NCI-H446 treated with DMSO at 0.1 percent for 48 hours (cell line): Measurements from ENCODE around the gene DGKB.

Experiments
- DNase-seq: peaks from one replicate; lab custom pipeline; 2025; lab: John Stamatoyannopoulos, UW

The DGKB gene

DNA sequence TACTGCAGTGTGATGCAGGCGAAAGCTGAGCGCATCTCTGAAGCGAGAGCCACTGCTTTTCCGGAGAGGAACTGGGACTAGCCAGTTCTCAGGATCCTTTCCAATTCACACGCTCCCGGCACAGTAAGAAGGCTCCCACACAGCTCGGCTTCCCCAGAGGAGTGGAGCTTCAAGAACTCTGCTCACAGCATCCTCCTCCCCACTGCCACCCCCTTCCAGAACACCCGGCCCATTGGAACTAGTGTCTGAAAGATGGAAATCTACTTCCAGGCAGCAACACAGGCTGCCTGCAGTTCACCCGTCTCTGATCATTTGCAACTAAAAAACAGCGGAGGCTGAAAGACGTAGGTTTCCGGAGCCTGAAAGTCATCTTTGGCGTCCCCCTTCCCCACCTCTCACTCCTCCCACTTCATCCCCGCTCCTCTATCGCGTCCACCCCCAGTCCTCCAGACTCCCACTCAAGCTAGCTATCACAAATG is at the start of gene DGKB:
Gene DGKB, minus strand, starts transcription at position 163 of the 479 bp plus-strand sequence.
- DNase-seq: peak; percentile 49

DNA sequence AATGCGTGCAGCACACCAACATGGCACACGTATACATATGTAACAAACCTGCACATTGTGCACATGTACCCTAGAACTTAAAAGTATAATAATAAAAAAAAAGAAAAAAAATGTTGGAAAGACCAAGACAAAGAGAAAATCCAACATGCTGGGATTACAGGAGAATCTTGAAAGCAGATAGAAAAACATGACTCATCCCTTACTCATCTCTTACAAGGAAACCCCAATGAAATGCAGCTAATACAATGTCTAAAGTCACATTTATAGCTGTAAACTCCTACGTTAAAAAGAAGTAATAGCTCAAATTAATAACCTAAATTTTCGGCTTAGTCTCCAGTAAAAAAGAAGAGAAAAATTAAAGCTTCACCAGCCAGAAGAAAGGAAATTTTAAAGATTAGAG is 47.5 kb upstream of the DGKB start:
- no peak for DNase-seq

- DNase-seq: no peak
These were observed 35.6 kb upstream of the DGKB start for GRCh38 chr7:14938181-14938580.

GRCh38 chr7:14937581-14937980 is 35.0 kb upstream of the DGKB start:
- no peak for DNase-seq

DNA sequence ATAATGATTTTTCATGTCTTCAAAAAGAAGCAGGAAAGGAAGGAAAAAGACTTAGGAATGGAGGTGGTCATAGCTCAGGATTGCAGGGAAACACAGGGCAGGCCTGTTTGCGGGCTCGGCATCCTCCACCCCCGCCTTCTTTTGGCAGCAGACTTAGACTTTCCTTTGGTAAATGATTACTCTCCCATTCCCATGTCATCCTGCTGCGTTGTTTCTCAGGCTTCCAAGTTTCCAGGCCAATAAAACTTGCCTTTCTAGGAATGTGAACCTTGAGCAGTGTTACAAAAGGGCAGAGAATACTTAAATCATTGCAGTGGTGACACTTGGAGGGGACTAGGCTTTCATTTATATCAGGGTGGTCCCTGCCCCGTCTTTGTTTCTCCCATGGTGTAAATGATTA is 34.0 kb upstream of the DGKB start:
- DNase-seq: no peak

GRCh38 chr7:14934839-14935238 is 32.3 kb upstream of the DGKB start:
- no peak for DNase-seq

DNA sequence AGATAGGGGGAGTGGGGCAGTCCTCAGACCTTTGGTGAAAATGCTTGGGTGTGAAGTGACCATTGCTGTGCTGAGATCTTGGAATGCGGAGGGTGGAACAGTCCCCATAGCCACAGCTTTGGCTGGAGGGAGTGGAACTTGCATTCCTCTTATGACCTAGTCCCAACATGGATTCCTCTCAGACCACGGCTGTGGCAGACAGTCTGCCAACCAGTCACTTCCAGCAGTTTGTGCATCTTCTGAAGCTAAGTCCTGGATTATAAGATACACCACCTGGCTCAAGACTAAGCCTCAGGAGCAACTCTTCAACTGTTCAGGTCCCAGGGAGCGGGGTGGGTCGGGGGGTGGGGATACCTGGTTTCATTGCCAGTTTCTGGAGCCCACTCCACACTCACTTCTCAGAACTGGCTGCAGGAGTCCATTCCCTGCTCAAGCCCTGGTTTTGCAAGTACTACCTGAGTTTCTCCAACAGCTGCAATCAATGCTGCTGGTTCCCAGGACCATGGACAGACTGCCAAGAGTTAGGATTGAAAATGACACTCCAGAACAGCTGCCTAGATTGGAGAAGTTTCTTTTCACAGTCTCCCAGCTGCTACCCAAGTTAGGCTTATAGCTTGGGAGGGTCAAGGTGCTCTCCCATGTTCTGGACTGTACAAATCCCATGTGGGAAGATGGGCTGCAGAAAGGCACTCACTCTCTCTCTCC is 29.1 kb upstream of the DGKB start:
- DNase-seq: no peak

- DNase-seq: no peak
These were observed 21.8 kb upstream of the DGKB start for GRCh38 chr7:14924398-14924797.

DNA sequence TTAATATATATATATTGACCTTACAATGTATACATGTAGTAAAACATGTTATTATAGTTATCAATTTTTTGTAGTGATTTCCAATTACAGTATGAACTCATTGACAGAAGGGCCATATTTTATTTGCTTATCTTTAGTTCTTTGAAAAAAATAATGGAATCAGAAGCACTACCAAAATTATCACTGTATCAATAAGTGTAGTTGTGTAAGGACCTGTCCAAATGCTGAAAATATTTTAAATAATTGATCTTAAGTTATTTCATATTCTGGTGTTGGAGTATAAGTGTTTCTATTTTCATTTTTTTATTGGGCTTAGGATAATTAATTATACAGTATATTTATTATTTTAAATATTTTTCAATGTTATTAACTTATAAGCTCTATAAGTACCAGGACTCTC is 8.5 kb upstream of the DGKB start:
- DNase-seq: no peak

GRCh38 chr7:14908697-14909096 is 6.1 kb upstream of the DGKB start:
- DNase-seq: no peak

GRCh38 chr7:14905764-14906163 is 3.2 kb upstream of the DGKB start:
- peak; percentile 48 for DNase-seq

- peak; percentile 34 for DNase-seq
These were observed 2.5 kb downstream of the DGKB start for GRCh38 chr7:14900051-14900450.

GRCh38 chr7:14899030-14899429 is 3.5 kb downstream of the DGKB start:
- DNase-seq: peak; percentile 68

GRCh38 chr7:14896461-14896860 is 6.1 kb downstream of the DGKB start:
- no peak for DNase-seq

GRCh38 chr7:14894826-14895225 is 7.7 kb downstream of the DGKB start:
- DNase-seq: no peak

GRCh38 chr7:14892961-14893360 is 9.6 kb downstream of the DGKB start:
- no peak for DNase-seq

GRCh38 chr7:14891289-14891688 is 11.3 kb downstream of the DGKB start:
- DNase-seq: no peak

- peak; percentile 35 for DNase-seq
These were observed 13.6 kb downstream of the DGKB start for GRCh38 chr7:14888962-14889361.

DNA sequence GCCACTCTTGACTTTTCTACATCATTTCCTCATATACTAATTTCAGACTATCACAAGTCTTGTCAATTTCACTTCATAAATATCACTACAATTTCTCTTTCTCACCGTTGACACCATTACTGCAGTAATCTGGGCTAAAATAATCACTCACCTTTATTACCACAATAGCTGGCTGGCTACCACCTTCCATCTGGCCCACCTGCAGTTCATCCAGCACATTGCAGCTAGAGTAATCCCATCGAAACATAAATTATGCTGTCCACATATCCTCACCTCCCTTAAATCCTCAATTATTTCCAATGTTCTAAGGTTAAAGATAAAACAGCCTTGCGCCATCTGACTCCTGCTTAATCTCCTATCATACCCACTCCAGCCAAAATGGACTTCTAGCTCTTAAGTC is 16.0 kb downstream of the DGKB start:
- no peak for DNase-seq

DNA sequence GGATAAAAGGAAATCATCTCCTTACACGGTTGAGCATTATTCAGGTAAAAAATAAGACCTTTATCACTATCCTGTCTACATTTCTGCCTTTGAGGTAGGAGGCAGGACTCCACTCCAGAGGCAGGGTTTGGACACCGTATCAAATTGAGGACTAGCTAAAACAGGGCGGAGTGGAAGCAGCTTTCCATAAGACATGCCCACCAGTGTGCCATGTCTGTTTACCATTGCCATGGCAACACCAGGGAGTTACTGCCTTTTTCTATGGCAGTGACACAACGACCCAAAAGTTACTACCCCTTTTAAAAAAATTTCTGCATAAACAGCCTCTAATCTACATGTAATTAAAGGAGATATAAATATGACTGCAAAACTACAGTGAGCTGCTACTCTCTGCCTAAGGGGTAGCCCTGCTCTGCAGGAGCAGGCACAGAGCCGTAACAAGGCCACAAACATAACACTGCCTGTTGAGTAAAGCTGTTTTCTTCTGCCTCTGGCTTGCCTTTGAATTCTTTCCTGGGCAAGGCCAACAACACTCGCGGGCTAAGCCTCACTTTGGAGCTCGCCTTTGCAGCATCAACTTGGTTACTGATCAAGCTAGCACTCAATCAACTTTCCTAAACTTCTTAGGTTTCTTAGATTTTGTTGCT is 26.5 kb downstream of the DGKB start:
- DNase-seq: no peak

DNA sequence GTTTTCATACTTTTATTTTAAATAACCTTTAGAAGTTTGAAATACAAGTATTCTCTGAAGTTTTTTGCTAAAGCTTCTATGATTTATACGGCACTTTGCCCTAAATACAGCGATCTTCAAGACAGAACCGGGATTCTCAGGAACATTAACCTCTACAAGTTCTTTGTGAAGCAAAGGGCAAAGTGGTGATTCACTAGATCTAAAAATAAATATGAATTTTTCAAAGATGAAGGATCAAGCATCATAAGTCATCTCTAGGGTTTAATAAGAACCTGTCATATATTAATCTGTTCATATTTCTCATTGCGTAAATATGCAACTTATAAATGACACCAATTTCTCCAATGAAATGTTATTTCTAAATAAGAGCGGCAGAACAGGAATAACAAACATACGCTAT is 30.7 kb downstream of the DGKB start:
- no peak for DNase-seq

DNA sequence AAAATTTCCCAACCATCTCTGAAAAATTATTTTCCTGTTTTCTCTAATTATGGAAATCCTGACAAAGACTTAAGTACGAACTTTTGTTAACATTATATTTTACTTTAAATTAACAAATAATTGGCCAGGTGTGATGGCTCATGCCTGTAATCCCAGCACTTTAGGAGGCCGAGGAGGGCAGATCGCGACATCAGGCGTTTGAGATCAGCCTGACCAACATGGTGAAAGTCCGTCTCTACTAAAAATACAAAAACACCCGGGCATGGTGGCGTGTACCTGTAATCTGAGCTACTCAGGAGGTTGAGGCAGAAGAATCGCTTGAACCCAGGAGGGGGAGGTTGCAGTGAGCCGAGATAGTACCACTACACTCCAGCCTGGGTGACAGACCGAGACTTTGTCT is 32.2 kb downstream of the DGKB start:
- DNase-seq: no peak

GRCh38 chr7:14868937-14869336 is 33.6 kb downstream of the DGKB start:
- no peak for DNase-seq

DNA sequence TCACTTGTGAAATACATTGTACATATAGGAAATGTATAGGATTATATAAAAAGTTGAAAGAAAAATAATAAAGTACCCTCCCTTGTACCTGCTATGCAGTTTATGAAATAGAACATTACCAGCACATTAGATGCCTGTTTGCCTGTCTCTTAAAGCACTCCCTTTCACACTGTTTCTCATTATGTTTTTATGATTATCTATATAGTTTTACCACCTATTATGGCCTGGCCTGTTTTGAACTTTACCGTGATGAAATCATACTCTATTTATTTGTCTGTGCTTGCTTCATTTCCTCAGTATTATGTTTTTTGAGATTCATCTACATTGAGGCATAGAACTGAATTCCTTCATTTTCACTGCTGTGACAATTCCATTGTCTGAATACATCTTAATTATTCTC is 41.1 kb downstream of the DGKB start:
- DNase-seq: no peak
